SK-N-MC (cell line): Measurements from ENCODE around the gene CDH18.

Experiments used
- DNase-seq: peaks from one replicate; pipeline ENCODE4 v3.0.0-alpha.2; 2011; ENCODE audit warnings: low read depth, low spot score
- H3K27ac ChIP-seq: fragments of 200-600 bp; sonication (generic); 2 replicates; pipeline ENCODE4 v1.5.1; 2016; ENCODE audit warnings: mixed run types
- H3K36me3 ChIP-seq: fragments of 200-600 bp; sonication (generic); 2 replicates; pipeline ENCODE4 v1.6.1; 2017; ENCODE audit warnings: antibody characterized with exemption, low read length, mixed read lengths; ENCODE audit not compliant: insufficient read depth
- H3K4me3 ChIP-seq: fragments of 200-600 bp; sonication (generic); 2 replicates; pipeline ENCODE4 v1.5.1; 2016
- H3K9ac ChIP-seq: fragments of 200-600 bp; sonication (generic); 2 replicates; pipeline ENCODE4 v1.8.0; 2017; ENCODE audit warnings: mixed run types, mixed read lengths; ENCODE audit not compliant: insufficient read length
- H3K9me3 ChIP-seq: fragments of 200-600 bp; sonication (generic); 2 replicates; pipeline ENCODE4 v1.6.1; 2017; ENCODE audit warnings: low read depth, mild to moderate bottlenecking, antibody characterized with exemption, low read length, moderate library complexity, mixed read lengths
- EZH2 ChIP-seq: fragments of 200-600 bp; sonication (generic); IDR thresholded peaks from one replicate; pipeline ENCODE4 v1.6.1; 2017; ENCODE audit warnings: antibody characterized with exemption
- FOXP2 ChIP-seq: optimal IDR thresholded peaks from 2 replicates; pipeline ENCODE3; 2011; ENCODE audit warnings: mild to moderate bottlenecking, moderate library complexity; ENCODE audit not compliant: insufficient read depth; ENCODE audit errors: extremely low read length, control extremely low read depth
- POLR2AphosphoS5 ChIP-seq: IDR thresholded peaks from 2 replicates; pipeline ENCODE4 v1.6.1; 2012; ENCODE audit warnings: mild to moderate bottlenecking, low read depth, low read length, borderline replicate concordance

Gene CDH18

DNA sequence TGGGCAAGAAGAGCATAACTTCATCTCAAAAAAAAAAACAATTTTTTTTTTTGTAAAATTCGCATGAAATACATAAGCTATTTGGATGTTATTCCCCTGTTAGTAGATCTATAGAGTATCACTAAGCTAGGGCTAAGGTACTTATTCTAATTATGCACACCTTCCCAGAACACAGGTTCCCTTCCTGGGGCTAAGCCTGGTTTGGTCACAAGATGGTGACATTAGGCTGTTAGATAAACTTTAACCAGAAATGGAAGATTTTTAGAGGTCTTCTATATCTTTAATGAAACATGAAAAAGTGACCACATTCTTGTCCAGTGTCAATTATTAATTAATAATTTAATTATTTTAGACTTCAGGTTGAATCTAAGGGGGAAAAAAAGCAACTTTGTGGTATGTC is 433.5 kb downstream of the CDH18 start:
- DNase-seq = no peak
- no peak overlapping the region for H3K9ac ChIP-seq
- H3K36me3 ChIP-seq = no peaks in the 10 kb centered on the region
- H3K27ac ChIP-seq = no peak overlapping the region
- TF ChIP-seq POLR2AphosphoS5 = no peak
- TF ChIP-seq FOXP2 = no peak
- H3K4me3 ChIP-seq = no peak overlapping the region
- H3K9me3 ChIP-seq = no peaks in the 10 kb centered on the region

DNA sequence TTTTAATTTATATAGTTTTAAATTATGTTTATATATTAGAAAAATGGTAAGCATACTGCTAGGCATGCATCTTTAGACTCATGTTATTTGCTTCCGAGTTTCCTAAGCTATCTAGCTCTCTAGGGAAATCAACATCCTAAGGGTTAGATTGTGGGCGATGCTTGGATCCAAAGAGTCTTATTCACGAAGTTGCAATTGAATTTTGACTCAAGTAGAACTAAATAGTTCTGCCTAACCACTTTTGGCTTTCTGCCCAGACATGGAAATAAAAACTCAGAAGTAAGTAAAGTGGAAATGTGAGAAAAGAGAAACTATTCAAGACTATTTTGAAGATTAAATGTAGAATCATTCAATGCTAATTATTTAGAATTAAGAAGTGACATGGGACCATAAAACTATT is 440.4 kb downstream of the CDH18 start:
- Histone ChIP-seq H3K36me3 (no peaks in the 10 kb centered on the region), H3K4me3 (no peak overlapping the region), H3K9ac (no peak overlapping the region), H3K27ac (no peak overlapping the region; the same call in 1 of the 2 replicates), H3K9me3 (no peaks in the 10 kb centered on the region)
- peak; percentile 99 for DNase-seq
- no peak for TF ChIP-seq EZH2
- no peak for TF ChIP-seq POLR2AphosphoS5
- no peak for TF ChIP-seq FOXP2

DNA sequence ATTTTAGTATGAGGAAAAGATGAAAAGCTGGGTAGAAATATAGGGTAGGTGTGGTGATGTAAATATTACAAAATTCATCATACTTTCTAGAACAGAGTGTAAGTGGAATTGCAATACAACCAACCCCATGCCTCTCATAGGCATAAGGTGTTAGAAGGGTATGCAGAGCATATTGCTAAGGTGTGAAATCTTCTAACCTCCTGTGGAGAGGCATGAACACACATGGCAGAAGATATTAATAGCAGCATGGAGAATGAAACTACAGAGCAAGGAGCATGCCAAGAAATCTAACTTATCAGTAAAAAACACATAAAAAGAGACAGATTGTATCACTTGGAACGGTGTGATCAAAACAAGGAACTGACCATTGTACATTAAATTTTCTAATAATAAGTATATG is 441.5 kb downstream of the CDH18 start:
- no peaks in the 10 kb centered on the region for H3K9me3 ChIP-seq
- H3K36me3 ChIP-seq = no peaks in the 10 kb centered on the region
- no peak for DNase-seq
- H3K4me3 ChIP-seq = no peak overlapping the region
- H3K9ac ChIP-seq = no peak overlapping the region
- TF ChIP-seq EZH2 (no peak), FOXP2 (no peak), POLR2AphosphoS5 (no peak)
- H3K27ac ChIP-seq = no peak overlapping the region

DNA sequence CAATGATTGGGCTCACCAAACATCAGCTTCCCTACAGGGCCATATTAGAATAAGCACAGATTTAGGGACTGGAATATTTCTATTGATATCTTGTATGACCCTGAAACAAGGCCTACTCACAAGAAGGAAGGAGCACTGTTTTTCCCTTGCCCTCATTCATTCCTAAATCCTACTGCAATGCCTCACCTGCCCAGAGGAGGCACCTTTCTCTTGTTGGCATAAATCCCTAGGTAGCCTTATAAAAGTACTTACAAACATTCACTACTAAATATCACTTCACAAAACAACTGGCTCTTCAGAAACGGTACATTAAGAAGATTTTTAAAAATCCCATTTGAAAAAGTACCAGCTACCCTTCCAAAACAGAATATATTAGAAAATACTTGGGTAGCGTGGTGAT is 449.4 kb downstream of the CDH18 start:
- Histone ChIP-seq H3K36me3 (no peaks in the 10 kb centered on the region), H3K4me3 (no peak overlapping the region), H3K9ac (no peak overlapping the region), H3K27ac (no peak overlapping the region), H3K9me3 (no peaks in the 10 kb centered on the region)
- TF ChIP-seq EZH2 = no peak
- TF ChIP-seq FOXP2 = no peak
- TF ChIP-seq POLR2AphosphoS5 = no peak
- no peak for DNase-seq

DNA sequence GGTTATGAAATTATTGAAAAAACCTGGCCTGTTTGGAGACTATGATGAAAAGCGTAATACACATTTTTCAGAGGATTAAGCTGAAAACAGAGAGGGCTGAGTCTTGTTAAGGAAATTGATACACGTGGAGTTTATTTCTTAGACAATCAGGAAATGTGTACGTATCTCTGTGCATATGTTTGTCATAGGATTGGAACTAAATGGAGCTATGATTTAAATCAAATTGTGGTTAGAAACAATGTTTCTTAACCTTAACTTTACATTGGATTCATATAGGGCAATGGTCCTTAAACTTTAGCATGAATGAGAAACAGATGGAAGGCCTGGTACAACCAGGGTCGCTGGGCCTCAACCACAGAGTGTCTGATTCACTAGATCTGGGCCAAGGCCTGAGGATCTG is 451.6 kb downstream of the CDH18 start:
- no peak for TF ChIP-seq POLR2AphosphoS5
- no peak for TF ChIP-seq EZH2
- no peak for TF ChIP-seq FOXP2
- no peak overlapping the region for H3K9ac ChIP-seq
- no peak for DNase-seq
- no peaks in the 10 kb centered on the region for H3K36me3 ChIP-seq
- H3K4me3 ChIP-seq = no peak overlapping the region
- no peak overlapping the region for H3K27ac ChIP-seq
- no peaks in the 10 kb centered on the region for H3K9me3 ChIP-seq

DNA sequence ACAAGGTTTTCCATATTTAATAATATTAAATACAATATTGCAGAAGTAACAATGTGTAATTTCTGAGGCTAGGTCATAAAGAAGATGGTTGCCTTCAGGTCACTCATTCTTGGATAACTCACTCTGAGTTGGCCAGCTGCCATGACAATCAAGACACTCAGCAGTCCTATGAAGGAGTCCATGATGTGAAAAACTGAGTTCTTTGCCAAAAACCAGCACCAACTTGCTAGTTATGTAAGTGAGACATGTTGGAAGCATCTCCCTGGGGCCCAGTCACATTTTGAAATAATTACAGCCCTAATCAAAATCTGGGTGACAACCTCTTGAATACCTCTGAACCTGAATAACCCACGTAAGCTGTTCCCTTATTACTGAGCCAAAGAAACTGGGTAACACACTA is 453.2 kb downstream of the CDH18 start:
- no peak overlapping the region for H3K27ac ChIP-seq
- DNase-seq = no peak
- H3K9ac ChIP-seq = no peak overlapping the region
- H3K9me3 ChIP-seq = no peaks in the 10 kb centered on the region
- no peaks in the 10 kb centered on the region for H3K36me3 ChIP-seq
- TF ChIP-seq EZH2 = no peak
- TF ChIP-seq POLR2AphosphoS5 = no peak
- TF ChIP-seq FOXP2 = no peak
- H3K4me3 ChIP-seq = no peak overlapping the region

DNA sequence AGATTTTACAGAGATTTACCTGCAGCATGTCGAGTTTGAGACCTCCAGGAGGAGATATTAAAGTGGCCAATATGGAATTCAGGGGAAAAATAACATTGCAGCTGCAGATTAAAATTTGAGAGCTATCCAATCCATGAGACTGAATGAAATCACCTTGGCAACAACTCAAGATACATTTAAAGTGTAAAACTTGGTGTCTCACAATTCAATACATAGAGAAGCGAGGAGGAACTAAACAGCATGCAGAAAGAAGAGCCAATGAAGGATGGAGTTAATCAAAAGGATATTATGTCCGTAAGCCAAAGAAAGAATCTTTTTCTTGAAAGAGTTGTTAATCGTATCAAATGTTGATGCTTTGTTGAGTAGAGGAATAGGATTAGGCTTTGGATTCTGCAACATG is 455.1 kb downstream of the CDH18 start:
- H3K27ac ChIP-seq = no peak overlapping the region
- DNase-seq = no peak
- no peak for TF ChIP-seq POLR2AphosphoS5
- no peak for TF ChIP-seq EZH2
- TF ChIP-seq FOXP2 = no peak
- H3K9ac ChIP-seq = no peak overlapping the region
- no peaks in the 10 kb centered on the region for H3K36me3 ChIP-seq
- no peaks in the 10 kb centered on the region for H3K9me3 ChIP-seq
- H3K4me3 ChIP-seq = no peak overlapping the region

DNA sequence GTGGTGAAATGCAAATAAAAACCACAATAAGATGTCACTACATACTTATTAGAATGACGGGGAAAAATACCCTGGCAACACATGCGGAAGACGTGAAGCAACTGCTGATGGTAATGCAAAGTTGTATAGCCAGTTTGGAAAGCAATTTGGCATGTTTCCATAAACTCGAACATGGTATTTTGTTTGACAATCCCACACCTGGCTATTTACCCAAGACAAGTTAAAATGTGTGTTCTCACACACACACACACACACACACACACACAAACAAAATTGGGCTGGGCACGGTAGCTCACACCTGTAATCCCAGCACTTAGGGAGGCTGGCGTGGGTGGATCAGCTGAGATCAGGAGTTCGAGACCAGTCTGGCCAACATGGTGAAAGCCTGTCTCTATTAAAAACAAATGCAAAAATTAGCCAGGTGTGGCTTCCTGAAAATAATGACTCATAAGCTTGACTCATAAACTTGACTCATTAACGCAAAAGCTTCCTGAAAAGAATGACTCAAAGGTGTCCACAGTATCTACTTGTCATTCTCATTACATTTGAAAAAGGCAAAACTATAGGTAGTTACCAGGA is 456.5 kb downstream of the CDH18 start:
- no peaks in the 10 kb centered on the region for H3K36me3 ChIP-seq
- TF ChIP-seq EZH2 (no peak), POLR2AphosphoS5 (no peak), FOXP2 (no peak)

DNA sequence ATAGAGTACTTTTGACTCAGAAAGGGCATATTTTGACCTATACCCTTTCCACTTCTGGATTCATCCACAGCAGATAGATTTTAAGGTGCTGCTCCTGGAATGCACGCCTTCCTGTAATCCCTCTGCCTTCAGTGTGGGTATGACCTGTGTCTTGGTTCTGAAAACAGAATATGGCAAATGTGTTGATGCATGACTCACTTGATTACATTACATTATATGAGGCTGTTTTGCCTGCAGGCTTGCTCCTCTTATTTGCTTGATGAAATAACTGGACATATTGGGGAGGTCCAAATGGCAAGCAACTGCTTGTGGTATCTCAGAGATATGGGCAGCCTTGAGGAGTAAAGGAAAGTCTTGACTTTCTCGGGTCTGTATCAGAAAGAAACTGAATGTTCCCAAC is 468.6 kb downstream of the CDH18 start:
- Histone ChIP-seq H3K4me3 (no peak overlapping the region), H3K9ac (no peak overlapping the region), H3K9me3 (no peaks in the 10 kb centered on the region), H3K27ac (no peak overlapping the region), H3K36me3 (no peaks in the 10 kb centered on the region)
- TF ChIP-seq FOXP2 = no peak
- TF ChIP-seq POLR2AphosphoS5 = no peak
- no peak for TF ChIP-seq EZH2
- no peak for DNase-seq

More for the DNA sequence above, 456.5 kb downstream of the CDH18 start:
- H3K9ac ChIP-seq = no peak overlapping the region
- DNase-seq = no peak
- H3K27ac ChIP-seq = no peak overlapping the region
- no peak overlapping the region for H3K4me3 ChIP-seq
- no peaks in the 10 kb centered on the region for H3K9me3 ChIP-seq
